ENCODE results near the gene MAGEB16. TPM values are rescaled to one million over a fixed set of nuclear protein-coding genes. Genes with fewer than 3 reads are reported as not detected.

Gene MAGEB16
- polyA plus RNA-seq, result not detected in 3 replicates
- not detected for polyA plus RNA-seq (2011; ENCODE audit: low read depth)
- not detected in 2 replicates for polyA plus RNA-seq (2011; cell fraction: cytosol; rRNA removed)
- polyA plus RNA-seq (2011; cell fraction: nucleus; rRNA removed), result not detected in 2 replicates
- not detected in 2 replicates for polyA plus RNA-seq (2012; ENCODE audit: low replicate concordance)
- not detected in 3 replicates for polyA minus RNA-seq
- not detected for polyA minus RNA-seq (2011; cell fraction: cytosol; rRNA and poly(A)+ RNA removed)
- not detected in 2 replicates for polyA minus RNA-seq (2011; cell fraction: nucleus; rRNA and poly(A)+ RNA removed)

- no peak within 1 kb of the TSS for H2AFZ ChIP-seq (ENCODE audit: control insufficient read depth, low read length)
- no peaks in the 10 kb centered on the region for H3K4me1 ChIP-seq (ENCODE audit: control insufficient read depth, extremely low read depth, insufficient read depth, low read length)
- H3K79me2 ChIP-seq (ENCODE audit: control insufficient read depth, insufficient read depth, low read length), result no peaks in the 10 kb centered on the region
- H3K9me3 ChIP-seq (ENCODE audit: control insufficient read depth, low read depth, low read length), result no peaks in the 10 kb centered on the region
- no peak within 1 kb of the TSS for H3K27ac ChIP-seq (ENCODE audit: control insufficient read depth, insufficient read depth, low read length)
- no peaks in the 10 kb centered on the region for H3K27me3 ChIP-seq (ENCODE audit: control insufficient read depth, extremely low read depth, insufficient read depth, low read length)
- dilution Hi-C loops (cut with MboI; ENCODE audit: extremely low pct_ligation_motif_present, low sequenced_read_pairs), result no loop called here
- TF ChIP-seq CTCF (optimal IDR thresholded peaks at IDR 0.05 in 1 of 3, IDR thresholded peaks at IDR 0.05 in 1 of 3, conservative IDR thresholded peaks at IDR 0.05 in 1 of 3; ENCODE audit: extremely low read depth in 1 of 3, insufficient read depth in 2 of 3, low read length in 3 of 3) (no peak), EZH2 (IDR thresholded peaks at IDR 0.05; ENCODE audit: low read length) (no peak)
- H4K20me1 ChIP-seq (ENCODE audit: control insufficient read depth, extremely low read depth, insufficient read depth, low read length), result no peaks in the 10 kb centered on the region
- DNase-seq (ENCODE audit: low read depth, low spot score) (no peak), FAIRE-seq (no peak)
- H3K4me3 ChIP-seq (ENCODE audit: control insufficient read depth in 2 of 3, extremely low read depth in 1 of 3, insufficient read depth in 2 of 3, low read depth in 1 of 3, low read length in 3 of 3), result no peak within 1 kb of the TSS
- H3K36me3 ChIP-seq (ENCODE audit: control insufficient read depth in 2 of 2, extremely low read depth in 1 of 2, insufficient read depth in 2 of 2, low read length in 2 of 2), result no peaks in the 10 kb centered on the region
- H3K9ac ChIP-seq (ENCODE audit: control insufficient read depth, extremely low read depth, insufficient read depth, low read length), result no peak within 1 kb of the TSS
- H3K4me2 ChIP-seq (ENCODE audit: control insufficient read depth, extremely low read depth, insufficient read depth, low read depth, low read length), result no peak within 1 kb of the TSS
- no peaks in the 10 kb centered on the region for H3K9me1 ChIP-seq (ENCODE audit: control insufficient read depth, extremely low read depth, insufficient read depth, low read length)
Observed at GRCh38 chrX:35798042-35798441, at the start of gene MAGEB16. MAGEB16 (plus strand) TSS chrX:35798342; CDS start chrX:35802197, 3,855 bp downstream.

- Histone ChIP-seq H3K9me3 (ENCODE audit: control insufficient read depth, low read depth, low read length) (no peaks in the 10 kb centered on the region), H3K9ac (ENCODE audit: control insufficient read depth, extremely low read depth, insufficient read depth, low read length) (no peak overlapping the region), H4K20me1 (ENCODE audit: control insufficient read depth, extremely low read depth, insufficient read depth, low read length) (no peaks in the 10 kb centered on the region), H2AFZ (ENCODE audit: control insufficient read depth, low read length) (no peak overlapping the region), H3K9me1 (ENCODE audit: control insufficient read depth, extremely low read depth, insufficient read depth, low read length) (no peaks in the 10 kb centered on the region), H3K36me3 (ENCODE audit: control insufficient read depth in 2 of 2, extremely low read depth in 1 of 2, insufficient read depth in 2 of 2, low read length in 2 of 2) (no peaks in the 10 kb centered on the region), H3K79me2 (ENCODE audit: control insufficient read depth, insufficient read depth, low read length) (no peaks in the 10 kb centered on the region), H3K27me3 (ENCODE audit: control insufficient read depth, extremely low read depth, insufficient read depth, low read length) (no peaks in the 10 kb centered on the region), H3K4me3 (ENCODE audit: control insufficient read depth in 2 of 3, extremely low read depth in 1 of 3, insufficient read depth in 2 of 3, low read depth in 1 of 3, low read length in 3 of 3) (no peak overlapping the region), H3K4me2 (ENCODE audit: control insufficient read depth, extremely low read depth, insufficient read depth, low read depth, low read length) (no peak overlapping the region), H3K4me1 (ENCODE audit: control insufficient read depth, extremely low read depth, insufficient read depth, low read length) (no peaks in the 10 kb centered on the region), H3K27ac (ENCODE audit: control insufficient read depth, insufficient read depth, low read length) (no peak overlapping the region)
- DNase-seq (ENCODE audit: low read depth, low spot score) (no peak), FAIRE-seq (no peak)
- dilution Hi-C loops (cut with MboI; ENCODE audit: extremely low pct_ligation_motif_present, low sequenced_read_pairs), result no loop called here
- TF ChIP-seq CTCF (optimal IDR thresholded peaks at IDR 0.05 in 1 of 3, IDR thresholded peaks at IDR 0.05 in 1 of 3, conservative IDR thresholded peaks at IDR 0.05 in 1 of 3; ENCODE audit: extremely low read depth in 1 of 3, insufficient read depth in 2 of 3, low read length in 3 of 3), result no peak
- TF ChIP-seq EZH2 (IDR thresholded peaks at IDR 0.05; ENCODE audit: low read length), result no peak
Observed at GRCh38 chrX:35773958-35774564, 24.1 kb upstream of the MAGEB16 start.
